ENCODE results near the gene OR10R2. TPM values are rescaled to one million over a fixed set of nuclear protein-coding genes. Genes with fewer than 3 reads are reported as not detected.

The OR10R2 gene
- total RNA-seq: not detected in 2 replicates

DNA sequence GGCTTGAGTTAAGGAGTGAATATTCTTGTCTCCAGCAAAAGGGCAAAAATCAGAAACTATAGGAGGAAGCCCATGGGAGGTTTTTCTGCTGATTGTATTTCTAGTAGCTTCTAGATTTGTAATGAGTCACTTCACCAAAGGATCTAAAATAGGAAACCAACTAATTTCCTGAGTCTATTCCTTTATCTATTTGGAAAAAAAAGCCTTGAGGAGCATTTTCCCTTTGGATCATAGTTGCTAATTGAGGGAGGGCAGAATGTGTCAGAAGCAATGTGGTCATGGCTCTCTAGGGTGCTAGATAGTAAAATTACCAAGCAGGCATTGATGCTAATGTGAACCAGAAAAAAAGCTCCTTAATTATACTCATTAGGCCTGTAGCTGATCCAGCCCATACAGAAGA lies at the start of gene OR10R2:
Gene OR10R2, plus strand, starts transcription at position 301 of the 400 bp plus-strand sequence. CDS start 106 bp downstream, outside the sequence.

DNA sequence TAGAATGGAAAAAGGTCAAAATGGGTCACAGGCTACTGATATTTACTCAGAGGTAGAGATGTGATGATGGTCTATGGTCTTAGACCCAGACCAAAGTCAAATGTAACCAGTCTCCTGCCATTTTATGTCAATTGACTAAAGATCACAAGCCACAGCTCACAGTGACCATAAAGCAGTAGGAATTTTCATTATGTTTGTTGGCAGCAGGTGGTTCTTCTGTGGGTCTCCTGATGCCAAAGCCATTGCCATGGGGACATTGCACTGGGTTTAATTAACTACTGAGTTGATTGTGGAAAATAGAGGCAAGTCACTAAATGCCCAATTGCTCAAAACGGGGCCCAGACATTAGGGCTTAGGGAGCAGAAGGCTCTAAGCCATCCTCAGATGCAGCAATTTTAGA lies 45.9 kb upstream of the OR10R2 start, which contains the start of gene OR10K2:
Gene OR10K2, minus strand, starts transcription at position 101 of the 400 bp plus-strand sequence. CDS start 5,371 bp downstream, outside the sequence.

GRCh38 chr1:158461534-158461933 lies 10.5 kb upstream of the OR10R2 start, which contains the start of gene OR10K1:
OR10K1 (plus strand) TSS chr1:158461834; CDS start chr1:158465562, 3,728 bp downstream.

Other genes with a start within 250 kb of the OR10R2 start
- gene CD1A, start 217.8 kb upstream of the OR10R2 start, total RNA-seq: not detected in 2 replicates
- not detected in 2 replicates for gene CD1C, start 182.3 kb upstream of the OR10R2 start, total RNA-seq
- gene CD1B, start 140.7 kb upstream of the OR10R2 start, total RNA-seq: not detected in 2 replicates
- gene CD1E, start 118.3 kb upstream of the OR10R2 start, total RNA-seq: not detected in 2 replicates
- gene OR10T2, start 72.8 kb upstream of the OR10R2 start, total RNA-seq: not detected in 2 replicates
- not detected in 2 replicates for gene OR10K2, start 46.0 kb upstream of the OR10R2 start, total RNA-seq
- gene OR10K1, start 10.4 kb upstream of the OR10R2 start, total RNA-seq: not detected in 2 replicates
- not detected in 2 replicates for gene OR6Y1, start 82.2 kb downstream of the OR10R2 start, total RNA-seq
- not detected in 2 replicates for gene OR6P1, start 98.4 kb downstream of the OR10R2 start, total RNA-seq
- not detected in 2 replicates for gene OR10X1, start 107.7 kb downstream of the OR10R2 start, total RNA-seq
- not detected in 2 replicates for gene OR10Z1, start 133.0 kb downstream of the OR10R2 start, total RNA-seq
- gene SPTA1, start 214.5 kb downstream of the OR10R2 start, total RNA-seq: not detected in 2 replicates
- gene OR6K2, start 228.4 kb downstream of the OR10R2 start, total RNA-seq: not detected in 2 replicates
- not detected in 2 replicates for gene OR6K3, start 248.5 kb downstream of the OR10R2 start, total RNA-seq